Progenitor cell of endocrine pancreas (in vitro differentiated cells): ENCODE results near the gene AKT2. TPM values are rescaled to one million over a fixed set of nuclear protein-coding genes. Genes with fewer than 3 reads are reported as not detected.

Experiments used
- DNase-seq: peaks from one replicate; pipeline ENCODE4 v3.0.0; 2021; ENCODE audit warnings: low spot score; ENCODE audit not compliant: unreplicated experiment
- H3K27ac Mint-ChIP-seq: 2 replicates; pipeline ENCODE4 v1.8.0; 2021; ENCODE audit warnings: mild to moderate bottlenecking, moderate library complexity, mixed read lengths
- H3K27me3 Mint-ChIP-seq: 2 replicates; pipeline ENCODE4 v1.8.0; 2021; ENCODE audit warnings: mixed read lengths
- H3K36me3 Mint-ChIP-seq: 2 replicates; pipeline ENCODE4 v1.8.0; 2022; ENCODE audit warnings: mixed read lengths; ENCODE audit not compliant: insufficient read depth
- H3K4me1 Mint-ChIP-seq: 2 replicates; pipeline ENCODE4 v1.8.0; 2021; ENCODE audit warnings: low read depth, mixed read lengths
- H3K4me3 Mint-ChIP-seq: 2 replicates; pipeline ENCODE4 v1.8.0; 2021; ENCODE audit warnings: low read depth, mild to moderate bottlenecking, moderate library complexity, mixed read lengths
- H3K9me3 Mint-ChIP-seq: 2 replicates; pipeline ENCODE4 v1.8.0; 2021; ENCODE audit warnings: low read depth, mixed read lengths
- total RNA-seq: library from RNA; stranded (reverse); gene quantifications from 2 replicates; pipeline ENCODE4 v1.2.1, GENCODE V29; 2021
- TF ChIP-seq, protein P1 (sequence below): fragments of 200-600 bp; sonication (generic); IDR thresholded peaks from one replicate; pipeline ENCODE4 v1.5.0; 2021; ENCODE audit warnings: antibody characterized with exemption, mild to moderate bottlenecking; ENCODE audit not compliant: unreplicated experiment

AKT2 gene
- total RNA-seq, 1 donor from 2014 or later: 200 TPM

DNA sequence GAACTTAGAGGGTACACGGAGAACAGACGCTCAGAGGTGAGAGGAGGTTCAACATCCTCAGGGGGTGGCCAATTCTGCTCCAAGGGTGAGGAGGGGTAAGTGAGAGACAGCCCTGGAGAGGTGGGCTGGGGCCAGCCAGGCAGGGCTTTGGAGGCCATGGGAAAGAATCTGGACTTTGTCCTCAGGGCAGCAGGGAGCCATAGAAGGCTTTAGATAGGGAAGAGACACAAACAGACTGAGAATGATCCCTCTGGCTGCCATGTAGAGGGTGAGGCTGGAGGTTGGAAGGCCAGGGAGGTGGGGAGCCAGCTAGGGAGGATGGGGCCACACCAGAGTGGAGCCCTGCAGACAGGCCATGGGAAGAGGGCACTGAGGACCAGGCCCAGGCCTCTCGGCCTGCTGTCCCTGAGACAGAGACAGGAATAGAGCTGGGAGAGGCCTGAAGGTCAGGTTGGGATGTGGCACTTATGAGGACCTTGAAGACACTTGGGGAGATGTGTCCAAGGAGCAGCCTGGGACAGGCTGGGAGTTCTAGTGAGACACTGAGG, 29.5 kb downstream of the AKT2 start:
- H3K4me1 Mint-ChIP-seq: peaks cover 21% of the 10 kb centered on the region
- DNase-seq: no peak
- peaks cover 24% of the 10 kb centered on the region for H3K36me3 Mint-ChIP-seq
- peak overlapping the region; percentile 26 for H3K27ac Mint-ChIP-seq
- no peak overlapping the region for H3K4me3 Mint-ChIP-seq
- no peaks in the 10 kb centered on the region for H3K9me3 Mint-ChIP-seq
- H3K27me3 Mint-ChIP-seq: no peaks in the 10 kb centered on the region
- TF ChIP-seq, protein P1, sequence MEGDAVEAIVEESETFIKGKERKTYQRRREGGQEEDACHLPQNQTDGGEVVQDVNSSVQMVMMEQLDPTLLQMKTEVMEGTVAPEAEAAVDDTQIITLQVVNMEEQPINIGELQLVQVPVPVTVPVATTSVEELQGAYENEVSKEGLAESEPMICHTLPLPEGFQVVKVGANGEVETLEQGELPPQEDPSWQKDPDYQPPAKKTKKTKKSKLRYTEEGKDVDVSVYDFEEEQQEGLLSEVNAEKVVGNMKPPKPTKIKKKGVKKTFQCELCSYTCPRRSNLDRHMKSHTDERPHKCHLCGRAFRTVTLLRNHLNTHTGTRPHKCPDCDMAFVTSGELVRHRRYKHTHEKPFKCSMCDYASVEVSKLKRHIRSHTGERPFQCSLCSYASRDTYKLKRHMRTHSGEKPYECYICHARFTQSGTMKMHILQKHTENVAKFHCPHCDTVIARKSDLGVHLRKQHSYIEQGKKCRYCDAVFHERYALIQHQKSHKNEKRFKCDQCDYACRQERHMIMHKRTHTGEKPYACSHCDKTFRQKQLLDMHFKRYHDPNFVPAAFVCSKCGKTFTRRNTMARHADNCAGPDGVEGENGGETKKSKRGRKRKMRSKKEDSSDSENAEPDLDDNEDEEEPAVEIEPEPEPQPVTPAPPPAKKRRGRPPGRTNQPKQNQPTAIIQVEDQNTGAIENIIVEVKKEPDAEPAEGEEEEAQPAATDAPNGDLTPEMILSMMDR: no peak

DNA sequence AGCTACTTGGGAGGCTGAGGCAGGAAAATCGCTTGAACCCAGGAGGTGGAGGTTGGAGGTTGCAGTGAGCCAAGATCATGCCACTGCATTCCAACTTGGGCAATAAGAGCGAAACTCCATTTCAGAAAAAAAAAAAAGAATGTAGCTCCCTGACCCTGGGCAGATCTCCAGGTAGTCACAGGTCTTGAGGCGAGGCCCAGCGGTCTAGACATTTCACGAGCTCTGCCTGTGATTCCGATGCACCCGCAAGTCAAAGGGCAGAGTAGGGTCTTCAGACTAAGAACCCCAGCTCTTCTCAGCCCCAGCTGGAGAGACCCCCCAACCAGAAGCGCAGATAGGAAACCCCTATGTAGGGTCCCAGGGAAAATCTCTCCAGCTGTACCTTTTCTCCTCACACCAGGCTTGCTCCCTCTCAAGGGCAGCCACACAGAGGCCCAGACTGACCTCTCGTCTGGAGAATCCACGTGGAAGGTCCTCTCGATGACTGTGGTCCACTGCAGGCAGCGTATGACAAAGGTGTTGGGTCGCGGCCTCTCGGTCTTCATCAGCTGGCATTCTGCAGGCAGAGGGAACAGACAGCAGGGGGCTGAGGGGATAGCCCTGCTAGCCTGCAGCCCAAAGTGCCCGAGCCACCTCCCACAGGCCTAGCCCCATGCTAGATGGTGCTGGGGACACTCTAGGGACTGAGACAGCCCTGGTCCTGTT, 30.3 kb downstream of the AKT2 start:
- Mint-ChIP-seq H3K4me3 (no peak overlapping the region), H3K9me3 (no peaks in the 10 kb centered on the region), H3K27ac (peak overlapping the region; percentile 76), H3K27me3 (no peaks in the 10 kb centered on the region), H3K4me1 (peaks cover 21% of the 10 kb centered on the region), H3K36me3 (peaks cover 25% of the 10 kb centered on the region)
- TF ChIP-seq, protein P1: no peak
- no peak for DNase-seq

DNA sequence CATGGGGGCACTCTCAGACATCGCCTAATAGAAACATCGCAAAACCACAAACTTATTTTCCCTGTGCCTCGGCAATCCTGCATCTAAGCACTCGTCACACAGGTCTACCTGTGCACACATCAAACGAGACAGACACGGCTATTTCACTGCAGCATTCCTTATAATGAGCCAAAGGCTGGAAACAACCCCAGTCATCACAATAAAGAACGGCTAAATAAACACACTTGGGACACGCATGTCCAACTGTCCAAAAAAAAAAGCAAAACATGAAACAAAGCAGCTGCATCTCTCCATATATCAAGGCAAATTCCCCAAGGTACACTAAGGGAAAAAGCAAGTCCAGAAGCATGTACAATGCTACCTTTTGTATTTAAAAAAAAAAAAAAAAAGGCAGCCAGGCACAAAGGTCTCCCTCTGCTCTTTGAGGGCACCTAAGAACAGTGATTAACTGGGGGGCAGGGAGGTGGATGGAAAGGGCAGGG, 31.5 kb downstream of the AKT2 start:
- Mint-ChIP-seq H3K36me3 (peaks cover 25% of the 10 kb centered on the region), H3K4me1 (peaks cover 21% of the 10 kb centered on the region), H3K4me3 (no peak overlapping the region), H3K9me3 (no peaks in the 10 kb centered on the region), H3K27me3 (no peaks in the 10 kb centered on the region), H3K27ac (no peak overlapping the region)
- DNase-seq: no peak
- TF ChIP-seq, protein P1: no peak

DNA sequence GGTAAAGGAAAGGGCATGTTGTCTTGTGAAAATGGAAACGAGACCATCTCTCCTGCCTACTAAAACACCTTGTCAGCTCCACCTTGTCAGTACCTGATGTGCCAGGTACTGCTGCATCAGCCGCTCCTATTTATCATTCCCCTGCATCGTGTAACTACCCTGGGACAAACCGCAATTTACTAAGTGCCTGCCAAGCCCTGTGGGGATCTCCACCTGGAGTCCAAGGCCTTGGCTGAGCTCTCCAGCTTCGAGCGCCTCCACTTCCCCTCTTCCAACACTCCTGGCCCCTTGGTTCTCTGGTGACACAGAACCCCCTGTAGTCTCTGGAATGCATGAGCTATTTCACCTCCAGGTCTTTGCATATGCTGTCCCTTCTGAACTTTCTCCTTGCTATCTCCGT, 32.8 kb downstream of the AKT2 start:
- TF ChIP-seq, protein P1: no peak
- H3K27ac Mint-ChIP-seq: no peak overlapping the region
- peaks cover 25% of the 10 kb centered on the region for H3K36me3 Mint-ChIP-seq
- peaks cover 21% of the 10 kb centered on the region for H3K4me1 Mint-ChIP-seq
- H3K4me3 Mint-ChIP-seq: no peak overlapping the region
- H3K9me3 Mint-ChIP-seq: no peaks in the 10 kb centered on the region
- DNase-seq: no peak
- H3K27me3 Mint-ChIP-seq: no peaks in the 10 kb centered on the region

DNA sequence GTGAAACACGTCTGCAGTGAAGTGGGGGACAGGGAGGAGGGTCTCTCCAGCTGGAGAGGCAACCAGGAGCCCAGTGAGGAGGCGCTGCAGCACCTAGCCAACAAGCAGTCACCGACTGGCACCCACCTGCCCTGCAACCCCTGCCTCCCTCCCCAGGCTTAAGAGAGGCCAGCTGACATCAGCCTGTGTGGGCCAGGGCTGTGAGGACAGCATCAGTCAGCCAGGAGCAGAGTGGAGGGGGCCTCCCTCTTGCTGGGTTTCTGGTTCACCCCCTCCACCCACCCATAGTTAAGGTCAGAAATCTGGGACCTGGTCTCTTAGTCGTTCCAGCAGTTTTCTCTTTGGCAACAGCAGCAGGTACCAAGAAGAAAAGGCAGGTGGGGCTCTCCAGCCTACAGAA, 33.2 kb downstream of the AKT2 start:
- Mint-ChIP-seq H3K4me3 (no peak overlapping the region), H3K27ac (no peak overlapping the region), H3K27me3 (no peaks in the 10 kb centered on the region), H3K4me1 (peaks cover 21% of the 10 kb centered on the region), H3K9me3 (no peaks in the 10 kb centered on the region), H3K36me3 (peaks cover 25% of the 10 kb centered on the region)
- DNase-seq: no peak
- TF ChIP-seq, protein P1: no peak
